ENCODE results near the gene TSSK6. TPM values are rescaled to one million over a fixed set of nuclear protein-coding genes. Genes with fewer than 3 reads are reported as not detected.

TSSK6 gene
- total RNA-seq, 1 experiment from 2014 or later = 3.1 TPM

- no peak for DNase-seq (ENCODE audit: low read depth)
Measured at GRCh38 chr19:19544954-19545591, 29.7 kb upstream of the TSSK6 start.

- DNase-seq (ENCODE audit: low read depth) = no peak
Measured at GRCh38 chr19:19544257-19544953, 29.1 kb upstream of the TSSK6 start.

GRCh38 chr19:19543640-19544039, 28.3 kb upstream of the TSSK6 start:
- DNase-seq (ENCODE audit: low read depth) = no peak

- no peak for DNase-seq (ENCODE audit: low read depth)
Measured at GRCh38 chr19:19543101-19543500, 27.8 kb upstream of the TSSK6 start.

GRCh38 chr19:19542507-19542906, 27.2 kb upstream of the TSSK6 start:
- no peak for DNase-seq (ENCODE audit: low read depth)

DNA sequence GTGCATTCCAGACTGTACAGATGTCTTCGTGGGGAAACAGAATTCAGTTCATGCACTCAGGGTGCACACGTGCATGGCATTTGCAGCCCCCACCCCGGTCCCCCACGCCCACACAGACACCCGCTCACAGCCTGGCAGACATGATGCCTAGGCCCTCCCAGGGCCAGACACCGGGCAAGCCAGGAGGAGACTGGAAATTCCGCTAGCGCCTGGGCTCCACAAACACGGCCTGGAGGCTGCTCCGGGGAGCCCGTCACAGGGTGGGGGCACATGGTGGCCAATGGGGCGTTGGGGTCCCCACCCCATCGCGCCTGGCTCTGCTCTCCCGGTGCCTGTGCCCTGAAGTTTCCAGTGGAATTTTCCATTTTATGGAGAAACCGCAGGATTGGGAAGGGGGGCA, 26.3 kb upstream of the TSSK6 start:
- no peak for DNase-seq (ENCODE audit: low read depth)

GRCh38 chr19:19540715-19541515, 25.6 kb upstream of the TSSK6 start:
- DNase-seq (ENCODE audit: low read depth) = peak; percentile 74

DNA sequence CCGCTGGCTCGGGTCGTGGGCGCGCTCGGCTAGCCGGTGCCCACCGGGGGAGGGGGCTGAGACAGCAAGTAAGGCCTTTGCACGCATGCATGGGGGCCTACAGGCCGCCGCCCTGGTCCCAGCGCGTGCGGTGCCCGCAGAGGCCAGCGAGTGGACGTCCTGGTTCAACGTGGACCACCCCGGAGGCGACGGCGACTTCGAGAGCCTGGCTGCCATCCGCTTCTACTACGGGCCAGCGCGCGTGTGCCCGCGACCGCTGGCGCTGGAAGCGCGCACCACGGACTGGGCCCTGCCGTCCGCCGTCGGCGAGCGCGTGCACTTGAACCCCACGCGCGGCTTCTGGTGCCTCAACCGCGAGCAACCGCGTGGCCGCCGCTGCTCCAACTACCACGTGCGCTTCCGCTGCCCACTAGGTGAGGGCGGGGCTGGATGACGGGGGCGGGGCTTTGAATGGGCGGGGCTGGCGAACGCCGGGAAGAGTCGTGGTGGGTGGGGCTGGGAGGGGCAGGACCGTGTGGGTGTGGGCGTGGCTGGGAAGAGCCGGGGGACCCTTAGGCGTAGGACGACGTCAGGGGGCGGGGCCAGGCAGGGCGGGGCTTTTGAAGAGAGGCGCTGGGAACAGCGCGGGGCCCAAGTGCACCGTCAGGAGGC, 24.8 kb upstream of the TSSK6 start:
- peak; percentile 79 for DNase-seq (ENCODE audit: low read depth)

DNA sequence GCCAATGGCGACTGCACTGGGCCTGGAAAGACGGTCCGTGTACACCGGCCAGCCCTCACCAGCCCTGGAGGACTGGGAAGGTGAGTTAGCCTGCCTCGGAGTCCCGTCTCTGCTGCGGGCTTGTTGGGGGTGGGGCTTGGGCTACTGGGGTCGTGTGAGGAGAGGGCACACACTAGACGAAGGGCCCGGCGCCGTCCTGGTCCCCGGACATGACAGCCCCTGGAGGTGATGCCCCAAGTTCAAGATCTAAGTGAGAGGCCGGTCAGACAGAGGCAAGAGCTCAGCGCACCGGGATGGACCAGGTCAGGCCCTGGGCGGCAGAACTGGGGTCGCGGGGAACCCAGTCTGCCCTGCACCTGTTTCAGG, 24.3 kb upstream of the TSSK6 start:
- no peak for DNase-seq (ENCODE audit: low read depth)

DNA sequence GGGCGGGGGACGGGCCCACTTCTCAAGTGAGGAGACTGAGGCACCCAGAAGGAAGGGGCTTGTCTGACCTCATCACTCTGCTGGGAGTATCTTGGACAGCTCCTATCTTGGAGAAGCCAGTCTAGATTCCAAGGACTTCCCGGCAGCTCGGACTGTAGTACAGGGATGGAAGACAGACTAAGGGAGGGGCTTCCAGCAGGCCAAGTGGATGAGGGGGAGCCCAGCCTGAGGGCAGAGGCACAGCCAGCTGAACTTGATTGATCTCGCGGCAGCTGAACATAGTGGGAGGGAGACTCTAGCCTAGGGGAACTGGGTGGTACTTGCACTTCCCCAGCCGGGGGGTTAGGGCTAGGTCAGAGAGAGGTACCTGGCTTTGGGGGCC, 23.4 kb upstream of the TSSK6 start:
- DNase-seq (ENCODE audit: low read depth) = no peak

- peak; percentile 73 for DNase-seq (ENCODE audit: low read depth)
Measured at GRCh38 chr19:19538061-19538784, 22.9 kb upstream of the TSSK6 start, which contains the start of gene CILP2. Gene CILP2 (plus strand): TSS chr19:19538265. CDS start chr19:19538350, 85 bp downstream.

- DNase-seq (ENCODE audit: low read depth) = peak; percentile 42
Measured at GRCh38 chr19:19537075-19538048, 22.0 kb upstream of the TSSK6 start.

DNA sequence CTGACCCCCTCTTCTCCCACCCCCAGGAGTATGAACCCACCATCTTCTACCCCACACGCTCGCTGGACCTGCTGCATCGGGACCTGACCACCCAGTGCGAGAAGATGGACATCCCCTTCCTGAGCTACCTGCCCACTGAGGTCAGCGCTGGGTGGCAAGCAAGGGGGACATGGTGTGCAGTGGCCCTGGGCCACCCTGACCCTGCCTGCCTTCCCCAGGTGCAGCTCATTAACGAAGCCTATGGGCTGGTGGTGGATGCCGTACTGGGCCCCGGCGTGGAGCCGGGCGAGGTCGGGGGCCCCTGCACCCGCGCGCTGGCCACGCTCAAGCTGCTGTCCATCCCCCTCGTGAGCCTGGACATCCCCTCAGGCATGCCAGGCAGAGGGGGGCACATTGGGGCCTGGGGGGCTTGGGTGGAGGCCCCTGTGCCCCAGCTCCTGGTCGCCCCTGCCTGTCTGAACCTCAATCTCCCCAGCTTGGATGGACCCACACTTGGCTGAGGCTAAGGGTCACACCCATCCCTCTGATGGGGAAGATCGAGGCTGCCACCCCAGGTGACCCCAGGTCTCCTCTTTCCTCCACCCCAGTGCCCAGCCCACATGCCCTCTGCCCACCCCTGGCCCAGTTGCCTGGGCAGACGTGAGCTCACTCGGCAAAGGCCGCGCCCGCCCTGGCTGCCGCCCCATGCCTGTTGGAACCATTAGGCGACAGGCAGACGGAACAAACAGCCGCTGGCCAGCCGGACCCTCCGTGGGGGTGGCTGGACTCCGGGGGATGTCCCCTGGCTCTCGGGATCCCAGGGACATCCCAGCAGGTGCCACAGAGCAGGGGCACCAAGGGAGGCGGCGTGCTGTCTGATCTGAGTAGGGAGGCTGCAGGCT, 20.2 kb upstream of the TSSK6 start:
- no peak for DNase-seq (ENCODE audit: low read depth)

DNA sequence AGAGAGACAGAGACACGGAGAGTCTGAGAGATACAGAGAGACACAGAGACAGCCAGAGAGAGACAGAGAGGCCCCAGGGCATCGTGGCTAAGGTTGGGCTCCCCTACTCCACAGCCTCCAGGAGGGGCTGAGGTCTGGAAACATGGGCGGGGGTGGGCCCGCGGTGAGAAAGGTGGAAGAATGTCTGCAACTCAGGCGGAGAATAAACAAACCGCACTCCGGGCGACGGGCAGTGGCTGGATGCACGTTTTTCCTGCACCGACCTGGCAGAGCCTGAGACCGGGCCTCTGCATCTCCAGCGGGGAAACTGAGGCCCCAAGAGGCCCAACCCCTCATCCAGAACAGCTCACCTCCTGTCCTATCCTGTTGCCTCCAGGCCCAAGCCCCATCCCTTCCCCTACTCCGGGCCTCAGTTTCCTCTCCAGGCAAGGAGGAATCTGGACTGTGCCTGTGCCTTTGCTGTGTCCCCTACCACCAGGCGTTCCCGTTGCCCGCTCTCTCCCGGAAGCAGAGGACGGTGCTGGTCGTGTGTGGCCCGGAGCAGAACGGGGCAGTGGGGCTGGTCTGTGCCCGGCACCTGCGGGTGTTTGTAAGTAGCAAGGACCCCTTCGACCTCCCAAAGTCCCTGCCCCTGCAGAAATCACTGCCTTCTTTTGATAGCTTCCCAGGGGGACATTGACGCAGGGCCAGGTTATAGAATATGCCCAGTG, 19.4 kb upstream of the TSSK6 start:
- DNase-seq (ENCODE audit: low read depth) = no peak

DNA sequence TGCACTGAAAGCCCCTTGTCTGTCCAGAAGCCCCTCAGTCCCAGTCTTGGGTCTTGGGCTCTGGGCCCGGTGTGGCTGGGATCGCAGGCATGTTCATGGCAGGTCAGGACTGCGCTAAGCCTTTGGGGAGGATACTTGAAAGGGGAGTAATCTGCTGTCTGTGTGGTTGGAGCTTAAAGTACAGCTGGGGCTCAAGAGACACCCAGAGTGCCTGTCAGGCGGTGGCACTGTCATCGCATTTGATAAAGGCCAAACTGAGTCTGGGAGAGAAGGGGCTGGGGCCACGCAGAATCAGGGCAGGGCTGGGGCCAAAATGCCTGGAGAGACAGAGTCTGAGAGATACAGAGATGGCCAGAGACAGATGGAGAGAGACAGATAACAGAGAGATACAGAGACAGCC, 18.5 kb upstream of the TSSK6 start:
- DNase-seq (ENCODE audit: low read depth) = no peak

- no peak for DNase-seq (ENCODE audit: low read depth)
Measured at GRCh38 chr19:19532806-19533701, 17.7 kb upstream of the TSSK6 start.

GRCh38 chr19:19531951-19532805, 16.8 kb upstream of the TSSK6 start:
- peak; percentile 79 for DNase-seq (ENCODE audit: low read depth)

Data from Daoy (cell line).